GM18505 (cell line): ENCODE results near the gene IKZF3.

Source experiments
- ATAC-seq: cut with Tn5 transposase; IDR thresholded peaks from one replicate; pipeline ENCODE4 v1.9.1; 2021; ENCODE audit not compliant: unreplicated experiment
- POLR2A ChIP-seq: IDR thresholded peaks from 4 replicates; pipeline ENCODE4 v1.6.1; 2011; ENCODE audit warnings: borderline replicate concordance; ENCODE audit not compliant: insufficient read depth, insufficient read length; ENCODE audit errors: extremely low read depth

The IKZF3 gene

GRCh38 chr17:39845052-39845846 lies 18.9 kb downstream of the IKZF3 start:
- no peak for TF ChIP-seq POLR2A
- ATAC-seq, result no peak

- no peak for TF ChIP-seq POLR2A
- ATAC-seq, result no peak
Measured at GRCh38 chr17:39841134-39841683, 22.9 kb downstream of the IKZF3 start.

GRCh38 chr17:39838784-39839183 lies 25.3 kb downstream of the IKZF3 start:
- no peak for TF ChIP-seq POLR2A
- no peak for ATAC-seq

GRCh38 chr17:39838057-39838456 lies 26.1 kb downstream of the IKZF3 start:
- ATAC-seq, result no peak
- TF ChIP-seq POLR2A, result no peak

GRCh38 chr17:39836117-39836516 lies 28.0 kb downstream of the IKZF3 start:
- TF ChIP-seq POLR2A, result no peak

GRCh38 chr17:39835038-39835786 lies 28.9 kb downstream of the IKZF3 start:
- TF ChIP-seq POLR2A, result no peak

More at GRCh38 chr17:39836117-39836516, 28.0 kb downstream of the IKZF3 start:
- ATAC-seq, result no peak

GRCh38 chr17:39834017-39834416 lies 30.1 kb downstream of the IKZF3 start:
- ATAC-seq, result no peak
- no peak for TF ChIP-seq POLR2A

More at GRCh38 chr17:39835038-39835786, 28.9 kb downstream of the IKZF3 start:
- no peak for ATAC-seq

GRCh38 chr17:39831588-39831987 lies 32.5 kb downstream of the IKZF3 start:
- no peak for TF ChIP-seq POLR2A
- no peak for ATAC-seq

GRCh38 chr17:39828443-39828842 lies 35.7 kb downstream of the IKZF3 start:
- no peak for ATAC-seq
- no peak for TF ChIP-seq POLR2A

GRCh38 chr17:39826334-39826733 lies 37.8 kb downstream of the IKZF3 start:
- ATAC-seq, result no peak
- no peak for TF ChIP-seq POLR2A

GRCh38 chr17:39823407-39824054 lies 40.6 kb downstream of the IKZF3 start:
- ATAC-seq, result no peak
- no peak for TF ChIP-seq POLR2A

- TF ChIP-seq POLR2A, result no peak
- ATAC-seq, result no peak
Measured at GRCh38 chr17:39822051-39822451, 42.1 kb downstream of the IKZF3 start.

GRCh38 chr17:39820987-39821386 lies 43.1 kb downstream of the IKZF3 start:
- no peak for ATAC-seq
- no peak for TF ChIP-seq POLR2A

GRCh38 chr17:39820541-39820940 lies 43.6 kb downstream of the IKZF3 start:
- TF ChIP-seq POLR2A, result no peak
- no peak for ATAC-seq

GRCh38 chr17:39818358-39819000 lies 45.6 kb downstream of the IKZF3 start:
- no peak for ATAC-seq
- no peak for TF ChIP-seq POLR2A
